ENCODE data around the gene ALX1.
"Not testable (repeated sequence)": the region's sequence is repeated elsewhere in the genome, so short reads cannot be mapped to it uniquely, and the experiment has no call there.

ALX1 gene

GRCh38 chr12:85278598-85279448 lies 1.2 kb upstream of the ALX1 start:
- TF ChIP-seq GATA1 (IDR thresholded peaks at IDR 0.05; ENCODE audit: low read depth, low read length), result no peak
- TF ChIP-seq POLR2A (IDR thresholded peaks at IDR 0.05; ENCODE audit: low read length), result no peak
- DNase-seq, result no peak

DNA sequence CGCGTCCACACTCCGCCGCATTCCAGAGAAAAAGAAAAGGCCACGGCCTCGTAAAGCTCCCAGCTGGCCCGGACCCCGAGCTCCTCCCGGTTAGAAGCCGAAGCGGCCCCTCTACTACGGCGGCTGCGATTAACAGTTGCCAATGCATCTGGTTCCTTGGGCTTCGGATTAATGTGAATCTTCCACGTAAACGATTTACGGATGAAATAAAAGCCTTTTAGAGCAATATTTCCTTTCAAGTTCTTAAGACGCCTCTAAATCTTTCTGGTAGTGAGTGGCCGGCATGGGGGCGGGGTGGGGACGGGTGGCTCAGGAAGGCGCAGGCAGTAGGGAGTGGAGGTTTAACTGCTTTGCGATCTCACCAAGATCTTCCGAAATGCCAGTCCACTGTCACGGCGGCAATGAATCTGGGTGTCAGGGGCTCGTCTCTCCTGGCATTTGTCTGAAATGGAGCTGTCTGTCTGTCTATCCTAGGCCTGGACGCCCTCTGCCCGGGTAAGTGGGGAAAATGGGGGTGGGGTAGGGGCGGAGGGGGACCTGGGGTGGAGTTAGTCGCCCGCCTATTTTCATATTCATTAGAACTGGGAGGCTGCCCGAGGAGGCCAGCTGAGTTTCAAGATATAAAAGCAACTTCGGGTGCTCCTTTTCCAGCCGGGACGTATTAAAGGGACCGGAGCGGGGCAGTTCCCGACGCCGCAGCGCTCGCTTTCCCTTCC lies 413 bp upstream of the ALX1 start:
- TF ChIP-seq POLR2A (IDR thresholded peaks at IDR 0.05; ENCODE audit: low read length) (no peak), GATA1 (IDR thresholded peaks at IDR 0.05; ENCODE audit: low read depth, low read length) (no peak)
- DNase-seq, result no peak

DNA sequence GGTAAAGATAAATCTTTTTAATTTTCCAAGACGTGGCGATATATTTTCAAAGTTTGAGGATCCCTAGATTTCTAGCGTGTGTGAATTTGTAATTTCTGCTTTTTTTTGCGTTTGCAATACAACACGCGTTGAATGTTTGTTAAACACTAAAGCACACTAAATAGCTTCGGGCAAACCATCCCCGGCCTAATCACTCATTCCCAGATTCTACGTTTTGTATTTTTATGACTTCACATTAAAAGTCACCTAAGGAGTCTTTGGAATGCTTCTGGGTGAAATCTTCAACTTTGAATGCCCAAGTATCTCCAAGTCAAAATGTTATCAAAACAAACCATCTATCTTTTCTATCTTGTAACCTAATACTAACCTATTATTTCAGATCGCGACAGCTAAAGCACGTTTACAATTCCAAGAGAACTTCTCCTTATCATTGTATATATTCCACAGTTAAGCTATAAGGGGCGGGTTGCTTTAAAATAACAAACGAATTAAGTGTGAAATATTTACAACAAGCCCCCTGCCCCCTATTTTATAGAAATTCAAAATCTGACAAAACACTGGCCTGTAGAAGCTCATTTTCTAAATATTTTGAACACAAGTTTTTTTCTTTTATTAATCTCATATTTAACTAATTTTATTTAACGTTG lies 1.1 kb downstream of the ALX1 start:
- no peak for DNase-seq
- TF ChIP-seq GATA1 (IDR thresholded peaks at IDR 0.05; ENCODE audit: low read depth, low read length), result no peak
- TF ChIP-seq POLR2A (IDR thresholded peaks at IDR 0.05; ENCODE audit: low read length), result no peak

DNA sequence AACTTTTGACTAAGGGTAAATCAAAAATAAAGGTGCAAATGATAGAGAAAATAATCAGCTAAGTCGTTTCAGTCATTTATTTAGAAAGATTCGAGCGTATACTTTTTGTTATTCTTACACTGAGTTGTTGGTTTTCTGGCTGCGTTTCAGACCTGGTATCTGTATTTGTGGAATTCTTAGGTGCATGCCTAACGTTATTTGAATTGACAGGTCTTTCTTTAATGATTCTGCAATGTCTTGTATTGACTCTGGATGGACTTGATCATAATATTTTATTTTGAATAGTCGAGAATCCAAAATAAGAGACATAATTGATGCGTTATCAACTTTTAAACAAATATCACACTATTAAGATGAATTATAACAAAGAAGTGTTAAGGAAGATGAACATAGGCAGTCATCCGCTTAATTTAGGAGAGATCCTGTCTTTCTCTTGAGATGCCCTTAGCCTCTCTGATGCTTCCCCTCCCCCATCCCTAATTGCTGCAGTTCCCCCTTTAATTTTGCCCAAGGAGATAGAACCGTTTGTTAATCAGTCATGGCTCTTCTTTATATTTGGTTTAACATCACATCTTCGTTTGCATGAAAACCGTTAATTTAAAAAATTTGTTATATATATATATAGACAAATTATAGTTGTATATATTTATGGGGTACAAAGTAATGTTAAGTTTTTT lies 1.8 kb downstream of the ALX1 start:
- TF ChIP-seq POLR2A (IDR thresholded peaks at IDR 0.05; ENCODE audit: low read length) (no peak), GATA1 (IDR thresholded peaks at IDR 0.05; ENCODE audit: low read depth, low read length) (no peak)
- DNase-seq, result no peak

DNA sequence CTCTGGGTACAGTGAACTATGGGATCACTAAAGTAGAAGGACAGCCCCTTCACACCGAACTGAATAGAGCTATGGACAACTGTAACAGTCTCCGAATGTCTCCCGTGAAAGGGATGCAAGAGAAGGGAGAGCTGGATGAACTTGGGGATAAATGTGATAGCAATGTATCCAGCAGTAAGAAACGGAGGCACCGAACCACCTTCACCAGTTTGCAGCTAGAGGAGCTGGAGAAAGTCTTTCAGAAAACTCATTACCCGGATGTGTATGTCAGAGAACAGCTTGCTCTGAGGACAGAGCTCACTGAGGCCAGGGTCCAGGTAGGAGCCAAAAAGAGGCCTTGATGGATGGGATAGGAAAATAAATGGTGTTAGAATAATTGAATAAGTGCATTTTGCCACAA lies 3.5 kb downstream of the ALX1 start:
- DNase-seq, result no peak
- TF ChIP-seq POLR2A (IDR thresholded peaks at IDR 0.05; ENCODE audit: low read length) (no peak), GATA1 (IDR thresholded peaks at IDR 0.05; ENCODE audit: low read depth, low read length) (no peak)

- DNase-seq, result no peak
- TF ChIP-seq GATA1 (IDR thresholded peaks at IDR 0.05; ENCODE audit: low read depth, low read length), result no peak
- TF ChIP-seq POLR2A (IDR thresholded peaks at IDR 0.05; ENCODE audit: low read length), result no peak
Measured at GRCh38 chr12:85296362-85296761, 16.3 kb downstream of the ALX1 start.

DNA sequence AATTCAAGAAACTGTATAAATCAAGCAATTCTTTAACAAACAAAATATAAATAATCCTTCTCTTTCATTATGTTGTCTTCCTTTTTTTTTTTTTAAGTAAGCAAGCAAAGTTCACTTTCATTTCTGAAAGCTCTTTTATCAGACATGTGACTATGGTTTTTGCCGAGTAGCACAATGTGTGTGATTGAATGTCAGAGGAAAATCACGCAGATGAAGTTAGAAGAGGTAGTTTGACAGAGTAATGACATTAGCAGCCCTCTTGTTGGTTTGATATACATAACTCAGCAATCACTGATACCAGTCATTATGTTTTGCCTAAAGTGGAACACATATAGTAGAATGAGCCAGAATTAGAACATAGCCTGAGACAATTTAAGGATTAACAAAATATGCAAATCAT lies 19.0 kb downstream of the ALX1 start:
- TF ChIP-seq GATA1 (IDR thresholded peaks at IDR 0.05; ENCODE audit: low read depth, low read length), result no peak
- no peak for TF ChIP-seq POLR2A (IDR thresholded peaks at IDR 0.05; ENCODE audit: low read length)
- DNase-seq, result no peak

GRCh38 chr12:85301051-85301450 lies 21.0 kb downstream of the ALX1 start:
- TF ChIP-seq POLR2A (IDR thresholded peaks at IDR 0.05; ENCODE audit: low read length) (no peak), GATA1 (IDR thresholded peaks at IDR 0.05; ENCODE audit: low read depth, low read length) (no peak)
- no peak for DNase-seq

DNA sequence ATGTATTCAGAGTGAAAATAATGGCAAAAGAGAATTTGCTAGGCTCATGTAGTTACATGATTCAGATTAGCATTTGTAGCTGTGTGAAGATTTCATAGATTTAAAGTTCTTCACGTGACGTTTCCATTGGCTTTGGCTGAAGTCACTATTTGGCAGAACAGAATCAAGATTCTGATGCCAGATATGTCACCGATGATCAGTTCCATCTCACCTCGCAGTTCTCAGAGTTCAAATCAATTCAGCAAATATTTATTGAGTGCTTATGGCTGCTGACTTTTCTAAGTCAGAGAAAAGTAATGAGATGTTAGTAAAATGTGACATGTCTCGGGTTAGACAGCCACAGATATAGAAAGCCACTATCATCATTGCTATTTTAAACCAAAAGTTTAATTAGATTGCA lies 28.4 kb downstream of the ALX1 start:
- no peak for TF ChIP-seq GATA1 (IDR thresholded peaks at IDR 0.05; ENCODE audit: low read depth, low read length)
- TF ChIP-seq POLR2A (IDR thresholded peaks at IDR 0.05; ENCODE audit: low read length), result no peak
- DNase-seq, result no peak

DNA sequence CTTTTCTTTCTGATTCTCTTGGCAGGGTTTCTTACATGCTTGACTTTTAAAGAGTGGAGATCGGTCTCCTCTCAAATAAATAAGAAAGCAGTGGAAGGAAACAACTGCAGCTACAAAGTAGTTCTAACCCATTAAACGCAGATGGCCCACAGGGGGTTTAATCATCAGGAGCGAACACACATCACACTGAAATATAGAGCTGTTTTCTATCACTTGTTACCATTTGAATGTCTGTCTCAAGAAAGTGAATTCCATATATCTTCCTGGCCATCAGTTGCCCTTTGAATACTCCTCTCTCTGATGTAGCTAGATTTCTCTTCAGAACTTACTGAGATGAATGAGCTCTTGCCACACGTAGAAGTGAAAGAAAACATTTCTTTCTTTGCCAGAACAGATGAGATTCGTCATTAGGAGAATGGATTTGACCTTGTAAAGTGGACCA lies 29.1 kb downstream of the ALX1 start:
- DNase-seq, result no peak
- TF ChIP-seq GATA1 (IDR thresholded peaks at IDR 0.05; ENCODE audit: low read depth, low read length) (no peak), POLR2A (IDR thresholded peaks at IDR 0.05; ENCODE audit: low read length) (no peak)

DNA sequence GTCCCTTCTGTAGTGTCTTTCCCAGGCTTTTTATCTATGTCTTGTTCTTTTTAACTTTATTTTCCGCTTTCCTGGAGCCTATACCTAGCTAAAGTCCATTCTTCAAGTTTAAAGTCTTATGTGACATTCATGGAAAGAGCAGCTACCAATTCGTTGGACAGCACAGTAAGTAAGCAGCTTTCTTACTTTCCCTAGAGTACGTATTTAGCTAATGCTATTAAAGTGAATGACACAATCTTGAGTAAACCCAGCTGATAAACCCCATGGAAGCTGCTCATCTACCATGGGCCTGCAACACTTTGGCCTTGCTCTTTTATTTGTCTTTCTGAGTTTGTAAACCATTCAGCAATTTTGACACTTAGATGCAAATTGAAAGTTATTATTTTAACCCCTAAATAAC lies 30.0 kb downstream of the ALX1 start:
- DNase-seq, result no peak
- TF ChIP-seq POLR2A (IDR thresholded peaks at IDR 0.05; ENCODE audit: low read length), result no peak
- TF ChIP-seq GATA1 (IDR thresholded peaks at IDR 0.05; ENCODE audit: low read depth, low read length), result no peak

- DNase-seq, result peak; percentile 3 to 24
- TF ChIP-seq GATA1 (IDR thresholded peaks at IDR 0.05; ENCODE audit: low read depth, low read length) (no peak), POLR2A (IDR thresholded peaks at IDR 0.05; ENCODE audit: low read length) (no peak)
Measured at GRCh38 chr12:85310456-85311076, 30.5 kb downstream of the ALX1 start.

DNA sequence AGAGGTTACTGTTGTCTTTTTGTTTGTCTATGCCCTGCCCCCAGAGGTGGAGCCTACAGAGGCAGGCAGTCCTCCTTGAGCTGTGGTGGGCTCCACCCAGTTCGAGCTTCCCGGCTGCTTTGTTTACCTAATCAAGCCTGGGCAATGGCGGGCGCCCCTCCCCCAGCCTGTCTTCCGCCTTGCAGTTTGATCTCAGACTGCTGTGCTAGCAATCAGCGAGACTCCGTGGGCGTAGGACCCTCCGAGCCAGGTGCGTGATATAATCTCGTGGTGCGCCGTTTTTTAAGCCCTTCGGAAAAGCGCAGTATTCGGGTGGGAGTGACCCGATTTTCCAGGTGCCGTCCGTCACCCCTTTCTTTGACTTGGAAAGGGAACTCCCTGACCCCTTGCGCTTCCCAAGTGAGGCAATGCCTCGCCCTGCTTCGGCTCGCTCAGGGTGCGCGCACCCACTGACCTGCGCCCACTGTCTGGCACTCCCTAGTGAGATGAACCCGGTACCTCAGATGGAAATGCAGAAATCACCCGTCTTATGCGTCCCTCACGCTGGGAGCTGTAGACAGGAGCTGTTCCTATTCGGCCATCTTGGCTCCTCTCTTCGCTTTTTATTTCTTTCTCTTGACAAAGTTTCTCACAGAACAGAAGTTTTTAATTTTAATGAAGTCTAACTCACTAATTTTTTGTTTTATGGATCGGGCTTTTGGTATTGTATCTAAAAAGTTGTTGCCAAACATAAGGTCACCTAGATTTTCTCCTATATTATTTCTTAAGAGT lies 38.0 kb downstream of the ALX1 start:
- DNase-seq, result not testable (repeated sequence)
